DMS53 treated with DMSO at 0.1 percent for 48 hours (cell line): Measurements from ENCODE around the gene PCDHGA1.
A peak's percentile ranks its signal among the peaks of the same experiment; 100 is the strongest.
"Not testable (repeated sequence)": the region's sequence is repeated elsewhere in the genome, so short reads cannot be mapped to it uniquely, and the experiment has no call there.

Source experiments
- DNase-seq: peaks from one replicate; lab custom pipeline; 2025; ENCODE audit not compliant: unreplicated experiment; lab: John Stamatoyannopoulos, UW

PCDHGA1 gene

DNA sequence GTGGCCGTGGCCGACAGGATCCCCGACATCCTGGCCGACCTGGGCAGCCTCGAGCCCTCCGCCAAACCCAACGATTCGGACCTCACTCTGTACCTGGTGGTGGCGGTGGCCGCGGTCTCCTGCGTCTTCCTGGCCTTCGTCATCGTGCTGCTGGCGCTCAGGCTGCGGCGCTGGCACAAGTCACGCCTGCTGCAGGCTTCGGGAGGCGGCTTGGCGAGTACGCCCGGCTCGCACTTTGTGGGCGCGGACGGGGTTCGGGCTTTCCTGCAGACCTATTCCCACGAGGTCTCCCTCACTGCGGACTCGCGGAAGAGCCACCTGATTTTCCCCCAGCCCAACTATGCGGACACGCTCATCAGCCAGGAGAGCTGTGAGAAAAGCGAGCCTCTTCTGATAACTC is 15.7 kb downstream of the PCDHGA1 start:
- DNase-seq = not testable (repeated sequence)

DNA sequence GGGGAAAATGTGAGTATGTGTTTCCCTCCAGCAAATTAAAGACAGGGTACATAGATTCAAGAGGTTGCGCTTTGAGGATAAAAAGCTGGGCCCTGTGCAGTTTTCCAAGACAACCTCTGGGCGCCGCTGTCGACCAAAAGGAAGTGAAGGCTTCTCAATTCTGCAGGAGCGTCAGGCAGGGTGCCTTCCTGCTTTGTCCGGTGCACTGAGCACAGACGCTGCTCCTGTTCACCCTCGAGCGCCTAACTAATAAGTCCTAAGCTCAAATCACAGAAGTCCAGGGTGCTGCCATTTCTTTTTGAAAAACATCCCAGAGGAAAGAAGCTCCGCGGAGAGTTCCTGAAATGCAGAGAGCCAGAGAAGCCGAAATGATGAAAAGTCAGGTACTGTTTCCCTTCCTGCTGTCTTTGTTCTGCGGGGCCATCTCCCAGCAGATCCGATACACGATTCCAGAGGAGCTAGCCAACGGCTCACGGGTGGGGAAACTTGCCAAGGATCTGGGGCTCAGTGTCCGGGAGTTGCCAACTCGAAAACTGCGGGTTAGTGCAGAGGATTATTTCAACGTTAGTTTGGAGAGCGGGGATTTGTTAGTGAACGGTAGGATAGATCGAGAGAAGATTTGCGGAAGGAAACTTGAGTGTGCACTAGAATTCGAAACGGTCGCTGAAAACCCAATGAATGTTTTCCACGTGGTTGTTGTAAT is 19.8 kb downstream of the PCDHGA1 start, which contains the start of gene PCDHGB1:
Gene PCDHGB1, plus strand, starts transcription at position 183 of the 703 bp plus-strand sequence. Its CDS starts 162 bp downstream, at position 345.
- peak; percentile 85 for DNase-seq

DNA sequence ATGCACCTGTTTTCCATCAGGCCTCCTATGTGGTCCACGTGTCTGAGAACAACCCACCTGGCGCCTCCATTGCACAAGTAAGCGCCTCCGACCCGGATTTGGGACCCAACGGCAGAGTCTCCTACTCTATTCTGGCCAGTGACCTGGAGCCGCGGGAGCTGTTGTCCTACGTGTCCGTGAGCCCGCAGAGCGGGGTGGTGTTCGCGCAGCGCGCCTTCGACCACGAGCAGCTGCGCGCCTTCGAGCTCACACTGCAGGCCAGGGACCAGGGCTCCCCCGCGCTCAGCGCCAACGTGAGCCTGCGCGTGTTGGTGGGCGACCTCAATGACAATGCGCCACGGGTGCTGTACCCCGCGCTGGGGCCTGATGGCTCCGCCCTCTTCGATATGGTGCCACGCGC is 21.3 kb downstream of the PCDHGA1 start:
- no peak for DNase-seq

DNA sequence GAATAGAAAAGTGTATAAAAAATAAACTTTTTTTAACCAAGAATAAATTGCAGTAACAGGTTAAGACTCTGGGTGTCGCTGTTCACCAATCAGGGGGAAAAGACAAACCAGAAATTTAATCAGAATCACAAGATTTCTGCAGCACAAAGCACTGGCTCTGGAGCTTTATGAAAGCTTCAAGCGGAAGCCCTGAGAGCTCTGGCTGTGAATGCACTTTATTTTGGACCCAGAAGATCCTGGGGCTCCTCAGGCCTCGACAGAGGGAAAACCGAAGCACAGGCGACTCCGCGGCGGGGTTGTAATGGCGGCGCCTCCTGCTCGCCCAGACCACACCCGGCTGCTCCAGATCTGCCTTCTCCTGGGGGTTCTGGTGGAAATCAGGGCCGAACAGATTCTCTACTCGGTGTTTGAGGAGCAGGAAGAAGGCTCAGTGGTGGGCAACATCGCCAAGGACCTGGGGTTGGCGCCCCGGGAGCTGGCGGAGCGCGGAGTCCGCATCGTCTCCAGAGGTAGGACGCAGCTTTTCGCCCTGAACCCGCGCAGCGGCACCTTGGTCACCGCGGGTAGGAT is 24.7 kb downstream of the PCDHGA1 start, which contains the start of gene PCDHGA4:
Gene PCDHGA4, plus strand, starts transcription at position 122 of the 570 bp plus-strand sequence. Its CDS starts 87 bp downstream, at position 209.
- DNase-seq = no peak

DNA sequence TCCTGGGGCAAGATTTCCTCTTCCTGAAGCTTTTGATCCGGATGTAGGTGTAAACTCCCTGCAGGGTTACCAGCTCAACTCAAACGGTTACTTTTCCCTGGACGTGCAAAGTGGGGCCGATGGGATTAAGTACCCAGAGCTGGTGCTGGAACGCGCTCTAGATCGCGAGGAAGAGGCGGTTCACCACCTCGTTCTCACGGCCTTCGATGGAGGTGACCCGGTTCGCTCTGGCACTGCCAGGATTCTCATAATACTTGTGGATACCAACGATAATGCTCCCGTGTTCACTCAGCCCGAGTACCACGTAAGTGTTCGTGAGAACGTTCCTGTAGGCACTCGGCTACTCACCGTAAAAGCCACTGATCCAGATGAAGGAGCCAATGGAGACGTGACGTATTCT is 25.3 kb downstream of the PCDHGA1 start:
- DNase-seq = no peak

DNA sequence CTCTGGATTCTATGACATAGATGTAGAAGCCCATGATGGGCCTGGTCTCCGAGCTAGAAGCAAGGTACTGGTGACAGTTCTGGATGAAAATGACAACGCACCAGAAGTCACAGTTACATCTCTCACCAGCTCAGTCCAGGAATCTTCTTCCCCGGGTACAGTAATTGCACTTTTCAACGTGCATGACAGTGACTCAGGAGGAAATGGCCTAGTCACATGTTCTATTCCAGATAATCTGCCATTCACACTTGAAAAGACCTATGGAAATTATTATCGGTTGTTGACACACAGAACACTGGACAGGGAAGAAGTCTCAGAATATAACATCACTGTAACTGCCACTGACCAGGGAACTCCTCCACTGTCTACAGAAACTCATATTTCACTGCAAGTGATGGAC is 25.8 kb downstream of the PCDHGA1 start:
- DNase-seq = no peak

DNA sequence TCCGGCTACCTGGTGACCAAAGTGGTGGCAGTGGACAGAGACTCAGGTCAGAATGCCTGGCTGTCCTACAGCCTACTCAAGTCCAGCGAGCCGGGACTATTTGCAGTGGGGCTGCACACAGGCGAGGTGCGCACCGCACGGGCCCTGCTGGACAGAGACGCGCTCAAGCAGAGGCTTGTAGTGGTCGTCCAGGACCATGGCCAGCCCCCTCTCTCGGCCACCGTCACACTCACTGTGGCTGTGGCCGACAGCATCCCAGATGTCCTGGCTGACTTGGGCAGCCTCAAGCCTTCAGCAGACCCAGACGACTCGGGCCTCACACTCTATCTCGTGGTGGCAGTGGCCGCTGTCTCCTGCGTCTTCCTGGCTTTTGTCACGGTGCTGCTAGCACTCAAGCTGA is 26.6 kb downstream of the PCDHGA1 start:
- no peak for DNase-seq

DNA sequence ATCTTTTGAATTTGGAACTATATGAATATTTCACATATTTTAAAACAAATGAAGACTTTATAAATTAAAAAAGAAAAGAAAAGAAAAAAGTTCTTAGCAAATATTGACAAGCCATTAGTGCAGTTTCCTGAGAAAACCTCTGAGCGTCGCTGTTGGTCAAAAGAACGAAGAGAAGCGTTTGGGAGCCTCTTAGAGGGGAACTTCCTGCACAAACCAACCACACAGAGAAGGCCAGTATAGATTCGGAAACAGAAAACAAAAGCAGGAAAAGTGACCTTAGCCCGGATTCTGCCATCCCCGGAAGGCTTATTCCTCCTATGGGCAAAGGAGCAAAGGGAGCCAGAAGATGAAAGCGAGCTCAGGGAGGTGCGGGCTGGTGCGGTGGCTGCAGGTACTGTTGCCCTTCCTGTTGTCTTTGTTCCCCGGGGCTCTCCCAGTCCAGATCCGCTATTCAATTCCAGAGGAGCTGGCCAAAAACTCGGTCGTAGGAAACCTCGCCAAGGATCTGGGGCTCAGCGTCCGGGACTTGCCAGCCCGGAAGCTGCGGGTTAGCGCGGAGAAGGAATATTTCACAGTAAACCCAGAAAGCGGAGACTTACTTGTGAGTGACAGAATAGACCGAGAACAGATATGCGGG is 29.6 kb downstream of the PCDHGA1 start, which contains the start of gene PCDHGB2:
Gene PCDHGB2, plus strand, starts transcription at position 205 of the 637 bp plus-strand sequence. Its CDS starts 142 bp downstream, at position 347.
- no peak for DNase-seq

DNA sequence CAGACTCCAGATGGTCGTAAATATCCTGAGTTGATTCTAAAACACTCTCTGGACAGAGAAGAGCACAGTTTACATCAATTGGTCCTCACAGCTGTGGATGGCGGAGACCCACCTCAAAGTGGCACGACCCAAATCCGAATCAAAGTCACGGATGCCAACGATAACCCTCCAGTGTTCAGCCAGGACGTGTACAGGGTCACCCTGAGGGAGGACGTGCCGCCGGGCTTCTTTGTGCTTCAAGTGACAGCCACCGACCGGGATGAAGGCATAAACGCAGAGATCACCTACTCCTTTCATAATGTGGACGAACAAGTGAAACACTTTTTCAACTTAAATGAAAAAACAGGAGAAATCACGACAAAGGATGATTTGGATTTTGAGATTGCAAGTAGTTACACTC is 30.4 kb downstream of the PCDHGA1 start:
- DNase-seq = no peak

DNA sequence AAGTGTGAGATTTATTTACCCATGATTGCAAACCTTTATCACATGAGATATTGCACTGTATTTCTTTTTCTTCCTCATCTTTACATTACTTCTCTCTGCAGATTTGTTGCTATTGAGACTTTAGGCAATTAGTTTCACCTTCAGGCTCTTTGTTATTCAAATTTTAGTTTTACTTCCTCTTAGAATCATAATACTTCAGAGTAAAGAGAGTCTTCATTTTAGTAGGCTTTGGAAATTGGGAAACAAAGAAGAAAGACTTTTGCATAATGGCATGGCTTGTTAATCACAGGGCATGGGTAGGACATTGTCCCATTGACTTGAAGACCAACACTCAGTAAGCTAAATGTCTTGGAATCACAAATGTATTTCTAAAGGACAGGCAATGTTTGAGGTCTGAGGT is 32.4 kb downstream of the PCDHGA1 start:
- DNase-seq = no peak

DNA sequence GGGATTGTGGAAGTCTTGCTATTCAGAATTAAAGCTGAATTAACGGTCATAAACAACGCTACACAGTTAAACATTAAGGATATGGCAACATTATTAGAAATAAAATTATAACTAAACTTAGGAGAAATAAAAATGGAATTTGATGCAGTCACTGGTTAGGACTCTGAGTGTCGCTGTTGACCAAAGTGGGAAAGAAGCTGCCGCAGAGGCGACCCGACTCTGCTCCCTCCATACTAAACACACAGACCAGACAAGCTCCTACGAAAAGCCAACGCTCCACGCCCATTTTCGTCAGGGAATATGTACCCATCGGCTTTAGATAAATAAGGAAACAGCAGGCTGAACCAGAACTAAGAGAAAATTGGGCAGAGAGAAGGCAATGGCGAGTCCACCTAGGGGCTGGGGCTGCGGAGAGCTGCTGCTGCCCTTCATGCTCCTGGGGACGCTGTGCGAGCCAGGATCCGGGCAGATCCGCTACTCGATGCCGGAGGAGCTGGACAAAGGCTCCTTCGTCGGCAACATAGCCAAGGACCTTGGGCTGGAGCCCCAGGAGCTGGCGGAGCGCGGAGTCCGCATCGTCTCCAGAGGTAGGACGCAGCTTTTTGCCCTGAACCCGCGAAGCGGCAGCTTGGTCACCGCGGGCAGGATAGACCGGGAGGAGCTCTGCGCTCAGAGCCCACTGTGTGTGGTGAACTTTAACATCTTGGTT is 33.8 kb downstream of the PCDHGA1 start, which contains the start of gene PCDHGA5:
Gene PCDHGA5, plus strand, starts transcription at position 211 of the 709 bp plus-strand sequence. Its CDS starts 169 bp downstream, at position 380.
- DNase-seq = no peak

DNA sequence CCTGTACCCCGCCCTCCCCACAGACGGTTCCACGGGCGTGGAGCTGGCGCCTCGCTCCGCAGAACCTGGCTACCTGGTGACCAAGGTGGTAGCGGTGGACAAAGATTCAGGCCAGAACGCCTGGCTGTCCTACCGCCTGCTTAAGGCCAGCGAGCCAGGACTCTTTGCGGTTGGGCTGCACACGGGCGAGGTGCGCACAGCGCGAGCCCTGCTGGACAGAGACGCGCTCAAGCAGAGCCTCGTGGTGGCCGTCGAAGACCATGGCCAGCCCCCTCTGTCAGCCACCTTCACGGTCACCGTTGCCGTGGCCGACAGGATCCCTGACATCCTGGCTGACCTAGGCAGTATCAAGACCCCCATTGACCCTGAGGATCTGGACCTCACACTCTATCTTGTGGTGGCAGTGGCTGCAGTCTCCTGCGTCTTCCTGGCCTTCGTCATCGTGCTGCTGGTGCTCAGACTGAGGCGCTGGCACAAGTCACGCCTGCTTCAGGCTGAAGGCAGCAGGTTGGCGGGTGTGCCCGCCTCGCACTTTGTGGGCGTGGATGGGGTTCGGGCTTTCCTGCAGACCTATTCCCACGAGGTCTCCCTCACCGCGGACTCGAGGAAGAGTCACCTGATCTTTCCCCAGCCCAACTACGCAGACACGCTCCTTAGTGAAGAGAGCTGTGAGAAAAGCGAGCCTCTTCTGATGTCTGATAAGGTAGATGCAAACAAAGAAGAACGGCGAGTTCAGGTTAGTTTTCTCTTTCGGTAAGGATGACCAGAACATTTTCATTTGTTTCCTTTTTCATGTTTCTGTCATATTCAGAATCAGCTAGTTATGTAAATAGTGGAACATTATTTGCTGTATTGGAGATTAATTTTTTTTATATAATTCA is 35.9 kb downstream of the PCDHGA1 start:
- no peak for DNase-seq

DNA sequence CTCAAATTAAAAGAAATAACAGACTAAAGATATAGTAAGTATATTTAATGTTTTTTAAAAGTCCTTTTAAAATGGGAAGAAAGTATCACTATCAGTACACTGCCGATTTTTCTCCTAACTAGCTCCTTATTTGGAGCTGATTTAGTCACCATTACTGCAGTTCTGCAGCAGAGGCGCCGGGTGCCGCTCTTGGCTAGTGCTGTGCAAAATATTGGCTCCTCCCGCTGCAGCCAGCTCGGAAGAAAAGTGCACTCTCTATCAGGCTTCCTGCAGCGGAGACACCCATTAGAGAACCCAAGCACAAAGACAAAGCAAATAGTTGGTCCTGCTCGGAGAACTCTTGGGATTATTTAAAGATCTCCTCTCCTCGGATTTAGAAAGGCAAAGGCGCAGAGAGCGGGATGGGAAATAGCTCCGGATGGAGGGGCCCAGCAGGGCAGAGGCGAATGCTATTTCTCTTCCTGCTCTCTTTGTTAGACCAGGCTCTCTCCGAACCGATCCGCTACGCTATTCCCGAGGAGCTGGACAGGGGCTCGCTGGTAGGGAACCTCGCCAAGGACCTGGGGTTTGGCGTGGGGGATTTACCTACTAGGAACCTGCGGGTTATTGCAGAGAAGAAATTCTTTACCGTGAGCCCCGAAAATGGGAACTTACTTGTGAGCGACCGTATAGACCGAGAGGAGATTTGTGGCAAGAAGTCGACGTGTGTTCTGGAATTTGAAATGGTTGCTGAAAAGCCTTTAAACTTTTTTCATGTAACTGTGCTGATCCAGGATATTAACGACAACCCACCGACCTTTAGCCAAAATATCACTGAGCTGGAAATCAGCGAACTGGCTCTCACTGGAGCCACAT is 39.9 kb downstream of the PCDHGA1 start, which contains the start of gene PCDHGB3:
Gene PCDHGB3, plus strand, starts transcription at position 249 of the 855 bp plus-strand sequence. Its CDS starts 153 bp downstream, at position 402.
- DNase-seq = peak; percentile 10

DNA sequence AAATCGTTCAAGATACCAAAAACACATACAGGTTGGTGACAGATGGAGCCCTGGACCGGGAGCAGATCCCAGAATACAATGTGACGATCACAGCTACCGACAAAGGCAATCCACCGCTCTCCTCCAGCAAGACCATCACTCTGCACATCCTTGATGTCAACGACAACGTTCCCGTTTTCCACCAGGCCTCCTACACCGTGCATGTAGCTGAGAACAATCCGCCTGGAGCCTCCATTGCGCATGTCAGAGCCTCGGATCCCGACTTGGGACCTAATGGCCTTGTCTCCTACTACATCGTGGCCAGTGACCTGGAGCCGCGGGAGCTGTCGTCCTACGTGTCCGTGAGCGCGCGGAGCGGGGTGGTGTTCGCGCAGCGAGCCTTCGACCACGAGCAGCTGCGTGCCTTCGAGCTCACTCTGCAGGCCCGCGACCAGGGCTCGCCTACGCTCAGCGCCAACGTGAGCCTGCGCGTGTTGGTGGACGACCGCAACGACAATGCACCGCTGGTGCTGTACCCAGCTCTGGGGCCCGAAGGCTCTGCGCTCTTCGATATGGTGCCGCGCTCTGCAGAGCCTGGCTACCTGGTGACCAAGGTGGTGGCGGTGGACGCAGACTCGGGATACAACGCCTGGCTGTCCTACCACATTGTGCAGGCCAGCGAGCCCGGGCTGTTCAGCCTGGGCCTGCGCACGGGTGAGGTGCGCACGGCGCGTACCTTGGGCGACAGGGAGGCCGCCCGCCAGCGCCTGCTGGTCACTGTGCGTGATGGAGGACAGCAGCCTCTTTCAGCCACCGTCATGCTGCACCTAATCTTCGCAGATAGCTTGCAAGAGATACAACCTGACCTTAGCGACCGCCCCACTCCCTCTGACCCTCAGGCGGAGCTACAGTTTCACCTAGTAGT is 41.5 kb downstream of the PCDHGA1 start:
- no peak for DNase-seq

DNA sequence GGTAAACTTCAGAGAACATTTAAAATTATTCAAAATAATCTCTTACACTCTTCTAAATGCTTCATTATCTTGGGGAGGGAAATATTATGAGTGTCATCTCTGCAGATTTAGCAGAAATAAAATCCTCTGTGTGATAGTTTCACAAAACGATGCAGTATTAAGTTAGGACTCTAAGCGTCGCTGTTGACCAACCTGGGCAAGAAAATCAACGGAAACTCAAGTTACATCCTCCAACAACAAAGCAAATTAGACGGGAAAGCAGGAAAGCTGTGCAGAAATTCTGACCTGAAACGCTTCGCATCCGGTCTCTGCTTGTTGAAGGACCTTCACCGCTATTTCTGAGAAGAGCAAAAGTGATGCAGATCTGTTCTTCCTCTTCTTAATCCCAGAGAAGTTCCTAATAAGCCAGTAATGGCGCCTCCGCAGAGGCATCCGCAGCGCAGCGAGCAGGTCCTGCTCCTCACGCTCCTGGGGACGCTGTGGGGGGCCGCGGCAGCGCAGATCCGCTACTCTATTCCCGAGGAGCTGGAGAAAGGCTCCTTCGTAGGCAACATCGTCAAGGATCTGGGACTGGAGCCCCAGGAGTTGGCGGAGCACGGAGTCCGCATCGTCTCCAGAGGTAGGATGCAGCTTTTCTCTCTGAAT is 43.5 kb downstream of the PCDHGA1 start, which contains the start of gene PCDHGA6:
Gene PCDHGA6, plus strand, starts transcription at position 219 of the 645 bp plus-strand sequence. Its CDS starts 193 bp downstream, at position 412.
- DNase-seq = peak; percentile 12

DNA sequence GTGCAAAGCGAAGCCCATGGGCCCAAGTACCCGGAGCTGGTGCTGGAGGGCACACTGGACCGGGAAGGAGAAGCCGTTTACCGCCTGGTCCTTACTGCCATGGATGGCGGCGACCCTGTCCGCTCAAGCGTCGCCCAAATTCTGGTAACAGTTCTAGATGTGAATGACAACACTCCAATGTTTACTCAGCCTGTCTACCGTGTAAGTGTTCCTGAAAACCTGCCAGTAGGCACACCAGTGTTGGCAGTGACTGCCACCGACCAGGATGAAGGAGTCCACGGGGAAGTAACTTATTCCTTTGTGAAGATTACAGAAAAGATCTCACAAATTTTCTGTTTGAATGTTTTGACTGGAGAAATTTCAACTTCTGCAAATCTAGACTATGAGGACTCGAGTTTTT is 44.3 kb downstream of the PCDHGA1 start:
- DNase-seq = no peak

DNA sequence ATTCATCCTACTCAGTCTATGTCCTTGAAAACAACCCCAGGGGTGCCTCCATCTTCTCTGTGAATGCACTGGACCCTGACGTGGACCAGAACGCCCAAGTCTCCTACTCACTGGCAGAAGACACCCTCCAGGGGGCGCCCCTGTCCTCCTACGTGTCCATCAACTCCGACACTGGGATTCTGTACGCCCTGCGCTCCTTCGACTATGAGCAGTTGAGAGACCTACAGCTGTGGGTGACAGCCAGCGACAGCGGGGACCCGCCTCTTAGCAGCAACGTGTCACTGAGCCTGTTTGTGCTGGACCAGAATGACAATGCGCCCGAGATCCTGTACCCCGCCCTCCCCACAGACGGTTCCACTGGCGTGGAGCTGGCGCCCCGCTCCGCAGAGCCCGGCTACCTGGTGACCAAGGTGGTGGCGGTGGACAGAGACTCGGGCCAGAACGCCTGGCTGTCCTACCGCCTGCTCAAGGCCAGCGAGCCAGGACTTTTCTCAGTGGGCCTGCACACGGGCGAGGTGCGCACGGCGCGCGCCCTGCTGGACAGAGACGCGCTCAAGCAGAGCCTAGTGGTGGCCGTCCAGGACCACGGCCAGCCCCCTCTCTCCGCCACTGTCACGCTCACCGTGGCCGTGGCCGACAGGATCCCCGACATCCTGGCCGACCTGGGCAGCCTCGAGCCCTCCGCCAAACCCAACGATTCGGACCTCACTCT is 45.3 kb downstream of the PCDHGA1 start:
- not testable (repeated sequence) for DNase-seq
